GM18498 (cell line): ENCODE measurements around the gene TBC1D16.
"Not testable (repeated sequence)": the region's sequence is repeated elsewhere in the genome, so short reads cannot be mapped to it uniquely, and the experiment has no call there.

ENCODE experiments used
- ATAC-seq: cut with Tn5 transposase; IDR thresholded peaks from one replicate; pipeline ENCODE4 v1.9.1; 2021; ENCODE audit warnings: mild to moderate bottlenecking, moderate library complexity; ENCODE audit not compliant: unreplicated experiment

Gene TBC1D16

DNA sequence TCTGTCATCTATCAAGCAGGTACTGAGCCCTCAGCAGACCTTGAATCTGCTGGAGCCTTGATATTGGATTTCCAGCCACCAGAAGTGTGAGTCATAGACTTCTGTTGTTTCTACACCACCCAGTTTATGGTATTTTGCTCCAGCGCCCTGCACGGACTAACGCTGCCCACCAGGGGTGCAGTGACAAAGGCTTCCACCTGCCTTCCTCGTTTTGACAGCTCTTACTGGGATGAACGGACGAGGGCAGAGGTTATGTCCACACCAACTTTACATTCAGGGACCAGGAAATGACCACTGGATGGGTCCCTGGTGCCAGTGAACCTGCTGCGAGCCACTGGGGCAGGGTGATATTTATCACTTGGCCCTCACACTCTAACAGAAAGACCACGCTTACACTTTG, 129.8 kb downstream of the TBC1D16 start:
- ATAC-seq = no peak

GRCh38 chr17:79904865-79905264, 130.8 kb downstream of the TBC1D16 start:
- ATAC-seq = no peak

DNA sequence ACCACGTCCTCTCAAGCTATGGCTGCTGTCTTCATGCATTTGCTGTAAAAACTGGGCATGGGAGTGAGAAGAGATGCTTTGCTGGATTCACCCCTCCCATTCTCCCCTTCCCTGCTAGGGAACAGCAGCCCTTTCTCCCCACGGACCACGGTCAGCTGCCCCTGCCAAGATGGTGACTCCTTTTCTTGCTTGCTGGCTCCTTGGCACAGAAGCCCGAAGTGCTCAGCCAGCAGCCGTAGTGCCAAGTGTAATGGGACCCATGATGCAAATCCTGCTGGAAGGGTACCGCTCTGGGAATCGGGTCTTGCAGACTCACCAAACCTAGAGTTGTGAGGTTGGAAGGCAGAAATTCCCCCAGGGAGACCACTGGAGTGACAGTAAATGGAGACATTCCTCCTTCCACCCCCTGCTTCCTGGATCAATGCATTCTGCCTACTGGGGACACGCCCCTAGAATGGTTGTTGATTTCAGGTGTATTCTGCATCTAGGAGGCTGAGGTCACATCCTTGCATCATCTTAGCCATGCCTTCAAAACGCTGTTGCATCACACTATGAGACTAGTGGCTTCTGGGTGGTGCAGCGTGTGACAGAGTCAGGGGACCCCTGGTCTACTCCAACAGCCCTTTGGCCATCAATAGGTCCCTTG, 133.4 kb downstream of the TBC1D16 start:
- ATAC-seq = no peak

DNA sequence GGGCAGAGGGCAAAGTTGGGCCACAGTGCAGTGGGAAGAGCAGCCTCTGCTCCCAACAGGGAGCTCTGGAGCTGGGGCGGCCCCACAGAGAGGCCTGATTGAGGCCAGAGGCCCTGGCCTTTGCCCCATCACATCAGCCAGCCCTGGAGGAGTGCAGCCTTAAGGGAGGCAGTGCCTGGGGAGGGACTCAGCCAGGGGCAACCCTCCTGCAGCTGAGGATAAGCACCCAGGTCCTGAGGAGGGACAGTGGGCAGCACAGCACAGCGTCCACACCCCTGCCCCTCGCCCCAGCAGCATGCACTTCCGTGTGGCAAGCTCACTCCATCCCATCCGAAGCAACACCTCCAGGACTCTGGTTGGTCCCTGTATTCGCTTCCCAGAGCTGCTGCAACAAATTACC, 134.5 kb downstream of the TBC1D16 start:
- no peak for ATAC-seq

- ATAC-seq = no peak
Observed at GRCh38 chr17:79899584-79899983, 136.1 kb downstream of the TBC1D16 start.

- ATAC-seq = no peak
Observed at GRCh38 chr17:79897243-79898063, 138.2 kb downstream of the TBC1D16 start.

GRCh38 chr17:79893457-79893856, 142.2 kb downstream of the TBC1D16 start:
- ATAC-seq = not testable (repeated sequence)

- ATAC-seq = no peak
Observed at GRCh38 chr17:79892457-79893241, 143.0 kb downstream of the TBC1D16 start.

- no peak for ATAC-seq
Observed at GRCh38 chr17:79891113-79891730, 144.4 kb downstream of the TBC1D16 start.

- no peak for ATAC-seq
Observed at GRCh38 chr17:79890706-79891105, 145.0 kb downstream of the TBC1D16 start.

- ATAC-seq = no peak
Observed at GRCh38 chr17:79888811-79889634, 146.6 kb downstream of the TBC1D16 start.

DNA sequence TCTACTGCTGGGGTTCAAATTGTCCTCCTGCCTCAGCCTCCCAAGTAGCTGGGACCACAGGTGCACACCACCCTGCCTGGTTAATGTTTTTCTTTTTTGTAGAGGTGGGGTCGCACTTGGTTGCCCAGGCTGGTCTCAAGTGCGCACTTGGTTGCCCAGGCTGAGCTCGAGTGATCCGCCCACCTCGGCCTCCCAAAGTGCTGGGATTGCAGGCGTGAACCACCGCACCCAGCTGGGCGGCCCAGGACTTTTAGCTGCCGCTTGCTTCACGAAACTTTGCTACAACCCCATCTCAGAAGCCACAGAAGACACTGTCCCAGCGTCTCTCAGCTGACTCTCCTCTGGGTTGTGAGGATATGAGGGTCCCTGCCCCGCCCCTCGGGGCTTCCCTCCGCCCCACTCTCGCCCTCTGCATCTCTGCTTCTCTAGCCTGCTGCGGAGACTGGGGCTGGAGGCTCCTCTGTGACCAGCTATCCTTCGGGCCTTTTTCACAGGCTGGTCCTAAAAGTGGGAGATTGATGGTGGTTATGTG, 147.6 kb downstream of the TBC1D16 start:
- ATAC-seq = no peak

GRCh38 chr17:79887451-79887991, 148.2 kb downstream of the TBC1D16 start:
- no peak for ATAC-seq

DNA sequence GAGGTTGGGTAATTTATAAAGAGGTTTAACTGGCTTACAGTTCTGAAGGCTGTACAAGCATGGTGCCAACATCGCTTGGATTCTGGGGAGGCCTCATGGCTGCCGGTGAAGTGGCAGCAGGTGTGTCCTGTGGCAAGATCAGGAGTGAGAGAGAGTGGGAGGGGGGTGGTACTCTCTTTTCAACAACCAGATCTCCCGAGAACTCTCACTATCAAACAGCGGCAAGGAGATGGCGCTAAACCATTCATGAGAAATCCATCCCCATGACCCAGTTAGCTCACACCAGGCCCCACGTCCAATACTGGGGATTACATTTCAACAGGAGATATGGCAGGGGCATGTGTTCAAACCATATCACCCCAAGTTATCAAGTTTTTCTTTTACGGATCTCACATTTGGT, 152.5 kb downstream of the TBC1D16 start:
- no peak for ATAC-seq
